ENCODE measurements around the gene THBD. TPM values are rescaled to one million over a fixed set of nuclear protein-coding genes. Genes with fewer than 3 reads are reported as not detected.

The THBD gene
- polyA plus RNA-seq, 1 experiment: 0.10 TPM

GRCh38 chr20:23021541-23021940, 27.9 kb downstream of the THBD start:
- Histone ChIP-seq H3K9me3 (ENCODE audit: control insufficient read depth, insufficient read depth, low read length) (no peaks in the 10 kb centered on the region), H3K4me3 (ENCODE audit: low read depth, low read length) (no peak overlapping the region), H3K27ac (ENCODE audit: low read depth, low read length) (no peak overlapping the region), H3K27me3 (ENCODE audit: control insufficient read depth, insufficient read depth, low read length) (no peaks in the 10 kb centered on the region)
- CTCF ChIA-PET: no interaction called here
- POLR2A ChIA-PET: no interaction called here
- DNase-seq (ENCODE audit: low read depth, low spot score): no peak
- peak; percentile 18; the same call in 1 of the 2 replicates for TF ChIP-seq CTCF (IDR thresholded peaks at IDR 0.05; ENCODE audit: low read depth, low read length)

- Histone ChIP-seq H3K4me3 (ENCODE audit: low read depth, low read length) (no peak overlapping the region), H3K9me3 (ENCODE audit: control insufficient read depth, insufficient read depth, low read length) (no peaks in the 10 kb centered on the region), H3K27ac (ENCODE audit: low read depth, low read length) (no peak overlapping the region), H3K27me3 (ENCODE audit: control insufficient read depth, insufficient read depth, low read length) (no peaks in the 10 kb centered on the region)
- no peak for DNase-seq (ENCODE audit: low read depth, low spot score)
- ChIA-PET CTCF (no interaction called here), POLR2A (no interaction called here)
- TF ChIP-seq CTCF (IDR thresholded peaks at IDR 0.05; ENCODE audit: low read depth, low read length): no peak
Measured at GRCh38 chr20:23020230-23021018, 29.0 kb downstream of the THBD start.

GRCh38 chr20:23019403-23019802, 30.1 kb downstream of the THBD start:
- Histone ChIP-seq H3K27ac (ENCODE audit: low read depth, low read length) (no peak overlapping the region), H3K9me3 (ENCODE audit: control insufficient read depth, insufficient read depth, low read length) (no peaks in the 10 kb centered on the region), H3K27me3 (ENCODE audit: control insufficient read depth, insufficient read depth, low read length) (no peaks in the 10 kb centered on the region), H3K4me3 (ENCODE audit: low read depth, low read length) (no peak overlapping the region)
- ChIA-PET POLR2A (no interaction called here), CTCF (no interaction called here)
- TF ChIP-seq CTCF (IDR thresholded peaks at IDR 0.05; ENCODE audit: low read depth, low read length): no peak
- no peak for DNase-seq (ENCODE audit: low read depth, low spot score)

- CTCF ChIA-PET: no interaction called here
- H3K27ac ChIP-seq (ENCODE audit: low read depth, low read length): no peak overlapping the region
- no peak for DNase-seq (ENCODE audit: low read depth, low spot score)
- no peaks in the 10 kb centered on the region for H3K27me3 ChIP-seq (ENCODE audit: control insufficient read depth, insufficient read depth, low read length)
- H3K9me3 ChIP-seq (ENCODE audit: control insufficient read depth, insufficient read depth, low read length): no peaks in the 10 kb centered on the region
- no peak overlapping the region for H3K4me3 ChIP-seq (ENCODE audit: low read depth, low read length)
- POLR2A ChIA-PET: no interaction called here
- no peak for TF ChIP-seq CTCF (IDR thresholded peaks at IDR 0.05; ENCODE audit: low read depth, low read length)
Measured at GRCh38 chr20:23018941-23019340, 30.5 kb downstream of the THBD start.

- Histone ChIP-seq H3K27me3 (ENCODE audit: control insufficient read depth, insufficient read depth, low read length) (no peaks in the 10 kb centered on the region), H3K27ac (ENCODE audit: low read depth, low read length) (no peak overlapping the region), H3K4me3 (ENCODE audit: low read depth, low read length) (no peak overlapping the region), H3K9me3 (ENCODE audit: control insufficient read depth, insufficient read depth, low read length) (no peaks in the 10 kb centered on the region)
- TF ChIP-seq CTCF (IDR thresholded peaks at IDR 0.05; ENCODE audit: low read depth, low read length): no peak
- no peak for DNase-seq (ENCODE audit: low read depth, low spot score)
- POLR2A ChIA-PET: no interaction called here
- CTCF ChIA-PET: no interaction called here
Measured at GRCh38 chr20:23018432-23018831, 31.0 kb downstream of the THBD start.
